ENCODE data around the gene GOT2.
"Not testable (repeated sequence)": the region's sequence is repeated elsewhere in the genome, so short reads cannot be mapped to it uniquely, and the experiment has no call there.

- not testable (repeated sequence) for TF ChIP-seq CTCF, POLR2A (IDR thresholded peaks at IDR 0.05)
These were observed 2.2 kb upstream of the GOT2 start for GRCh38 chr16:58736341-58736740.

Data from uterus (tissue), 2 donors.